ENCODE measurements around the gene BID.

GRCh38 chr22:17770180-17771077 is 3.8 kb downstream of the BID start:
- TF ChIP-seq CTCF (IDR thresholded peaks at IDR 0.05) (no peak), POLR2AphosphoS5 (IDR thresholded peaks at IDR 0.05) (no peak)
